ENCODE results near the gene ITGB7.

Gene ITGB7

DNA sequence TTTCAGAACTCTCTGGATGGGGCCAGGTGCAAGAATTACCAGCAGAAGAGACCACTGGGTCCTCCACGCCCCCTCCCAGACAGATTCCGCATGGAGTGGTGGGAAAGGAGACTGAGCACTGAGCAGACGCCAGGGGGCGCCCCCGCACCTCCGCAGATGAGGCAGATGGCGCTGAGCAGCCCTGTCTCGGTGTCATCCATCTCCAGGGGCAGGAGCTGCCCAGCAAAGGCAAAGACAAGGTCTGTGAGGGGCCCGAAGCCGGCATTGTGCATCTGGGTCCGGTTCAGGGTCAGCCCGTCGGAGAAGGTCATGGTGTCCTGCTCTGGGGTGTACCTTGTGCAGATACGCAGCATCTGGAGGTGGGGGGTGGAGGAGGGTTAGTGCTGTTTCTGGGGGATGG lies 6.3 kb upstream of the ITGB7 start (continued):
- TF ChIP-seq GLIS2 (tag by site-specific recombination; IDR thresholded peaks at IDR 0.05): 0 out of 2 replicates have a peak, but pooled peaks have one; percentile 29
- TF ChIP-seq CTCF (tag by site-specific recombination; IDR thresholded peaks at IDR 0.05): peak; percentile 91
- TF ChIP-seq ZNF600 (tag by site-specific recombination; IDR thresholded peaks at IDR 0.05): peak; percentile 82
- TF ChIP-seq, protein P1, sequence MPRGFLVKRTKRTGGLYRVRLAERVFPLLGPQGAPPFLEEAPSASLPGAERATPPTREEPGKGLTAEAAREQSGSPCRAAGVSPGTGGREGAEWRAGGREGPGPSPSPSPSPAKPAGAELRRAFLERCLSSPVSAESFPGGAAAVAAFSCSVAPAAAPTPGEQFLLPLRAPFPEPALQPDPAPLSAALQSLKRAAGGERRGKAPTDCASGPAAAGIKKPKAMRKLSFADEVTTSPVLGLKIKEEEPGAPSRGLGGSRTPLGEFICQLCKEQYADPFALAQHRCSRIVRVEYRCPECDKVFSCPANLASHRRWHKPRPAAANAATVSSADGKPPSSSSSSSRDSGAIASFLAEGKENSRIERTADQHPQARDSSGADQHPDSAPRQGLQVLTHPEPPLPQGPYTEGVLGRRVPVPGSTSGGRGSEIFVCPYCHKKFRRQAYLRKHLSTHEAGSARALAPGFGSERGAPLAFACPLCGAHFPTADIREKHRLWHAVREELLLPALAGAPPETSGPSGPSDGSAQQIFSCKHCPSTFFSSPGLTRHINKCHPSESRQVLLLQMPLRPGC (tag by site-specific recombination; IDR thresholded peaks at IDR 0.05): no peak
- no peak for TF ChIP-seq ZNF211 (tag by site-specific recombination; IDR thresholded peaks at IDR 0.05; ENCODE audit: low read depth)
- no peak for TF ChIP-seq KLF16 (tag by site-specific recombination; IDR thresholded peaks at IDR 0.05)
- TF ChIP-seq ZBTB20 (tag by site-specific recombination; IDR thresholded peaks at IDR 0.05): peak; percentile 89
- peak; percentile 86 for TF ChIP-seq ZNF654 (tag by site-specific recombination; IDR thresholded peaks at IDR 0.05; ENCODE audit: low read depth)
- peak; percentile 77 for TF ChIP-seq ZXDB (tag by site-specific recombination; IDR thresholded peaks at IDR 0.05)
- 0 out of 2 replicates have a peak, but pooled peaks have one; percentile 37 for TF ChIP-seq ZNF391 (tag by site-specific recombination; IDR thresholded peaks at IDR 0.05; ENCODE audit: borderline replicate concordance, low read depth)
- peak; percentile 79 for TF ChIP-seq ZBTB17 (tag by site-specific recombination; IDR thresholded peaks at IDR 0.05)
- TF ChIP-seq ZNF274 (IDR thresholded peaks at IDR 0.05; ENCODE audit: low read length): no peak
- TF ChIP-seq ZNF274 (tag by site-specific recombination; IDR thresholded peaks at IDR 0.05; ENCODE audit: borderline replicate concordance): no peak
- peak; percentile 51 for TF ChIP-seq SP7 (tag by site-specific recombination; IDR thresholded peaks at IDR 0.05)
- peak; percentile 86 for TF ChIP-seq ZNF2 (tag by site-specific recombination; IDR thresholded peaks at IDR 0.05)
- 0 out of 2 replicates have a peak, but pooled peaks have one; percentile 67 for TF ChIP-seq KLF17 (tag by site-specific recombination; IDR thresholded peaks at IDR 0.05)
- peak; percentile 46 for TF ChIP-seq KLF9 (tag by site-specific recombination; IDR thresholded peaks at IDR 0.05; ENCODE audit: low read depth)
- TF ChIP-seq KLF8 (tag by site-specific recombination; IDR thresholded peaks at IDR 0.05): 0 out of 2 replicates have a peak, but pooled peaks have one; percentile 42
- TF ChIP-seq ZNF366 (tag by site-specific recombination; conservative IDR thresholded peaks at IDR 0.05): peak; percentile 49; the same call in 1 of the 2 replicates

DNA sequence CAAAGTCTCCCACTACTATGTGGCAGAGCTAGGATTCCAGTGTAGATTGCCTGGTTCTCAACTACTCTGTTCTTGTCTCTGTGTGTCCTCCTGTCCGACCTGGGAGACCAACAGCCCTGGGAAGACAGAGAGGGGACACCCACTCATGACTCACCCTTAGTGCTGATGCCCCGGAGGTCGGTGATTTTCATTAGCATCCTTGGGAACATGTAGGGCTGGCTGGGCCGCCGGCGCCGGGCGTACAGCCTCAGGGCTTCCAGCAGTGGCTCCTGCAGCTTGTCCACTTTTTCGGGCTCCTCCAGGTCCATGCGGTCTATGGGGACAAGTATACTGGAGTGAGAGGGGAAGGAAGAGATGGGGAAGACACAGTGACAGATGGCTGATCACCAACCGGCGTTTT lies 5.9 kb upstream of the ITGB7 start:
- Histone ChIP-seq H3K4me1 (ENCODE audit: control insufficient read depth, insufficient read depth, low read length) (no peaks in the 10 kb centered on the region), H3K36me3 (ENCODE audit: control insufficient read depth in 2 of 2, insufficient read depth in 1 of 2, low read length in 2 of 2) (peaks cover 0 to 39% of the 10 kb centered on the region in 2 experiments; a peak in 1 of 3 replicates), H3K9me3 (ENCODE audit: control insufficient read depth, insufficient read depth, low read depth, low read length) (no peaks in the 10 kb centered on the region), H3K4me3 (ENCODE audit: low read depth, low read length) (no peak overlapping the region), H3K27ac (ENCODE audit: extremely low read depth, low read depth, low read length) (no peak overlapping the region)
- POLR2A ChIA-PET: interaction anchor here (0.6 to 2.3 kb wide), 5 partner anchors 54 to 147 kb away, joined by 3 to 11 read pairs (median 10); partner anchors contain the start of genes AAAS and ESPL1
- CTCF ChIA-PET: interaction anchor here (0.7 to 11.6 kb wide), 24 partner anchors 9 to 147 kb away, joined by 3 to 144 read pairs (median 10); partner anchors contain the start of genes AAAS, ESPL1 and PFDN5
- TF ChIP-seq ZNF785 (tag by site-specific recombination; IDR thresholded peaks at IDR 0.05): no peak
- no peak for TF ChIP-seq SP2 (tag by site-specific recombination; IDR thresholded peaks at IDR 0.05)
- no peak for TF ChIP-seq MZF1 (tag by site-specific recombination; IDR thresholded peaks at IDR 0.05; ENCODE audit: borderline replicate concordance)
- no peak for TF ChIP-seq KLF7 (tag by site-specific recombination; IDR thresholded peaks at IDR 0.05; ENCODE audit: borderline replicate concordance)
- no peak for TF ChIP-seq ZNF48 (tag by site-specific recombination; IDR thresholded peaks at IDR 0.05)
- TF ChIP-seq, protein P2, sequence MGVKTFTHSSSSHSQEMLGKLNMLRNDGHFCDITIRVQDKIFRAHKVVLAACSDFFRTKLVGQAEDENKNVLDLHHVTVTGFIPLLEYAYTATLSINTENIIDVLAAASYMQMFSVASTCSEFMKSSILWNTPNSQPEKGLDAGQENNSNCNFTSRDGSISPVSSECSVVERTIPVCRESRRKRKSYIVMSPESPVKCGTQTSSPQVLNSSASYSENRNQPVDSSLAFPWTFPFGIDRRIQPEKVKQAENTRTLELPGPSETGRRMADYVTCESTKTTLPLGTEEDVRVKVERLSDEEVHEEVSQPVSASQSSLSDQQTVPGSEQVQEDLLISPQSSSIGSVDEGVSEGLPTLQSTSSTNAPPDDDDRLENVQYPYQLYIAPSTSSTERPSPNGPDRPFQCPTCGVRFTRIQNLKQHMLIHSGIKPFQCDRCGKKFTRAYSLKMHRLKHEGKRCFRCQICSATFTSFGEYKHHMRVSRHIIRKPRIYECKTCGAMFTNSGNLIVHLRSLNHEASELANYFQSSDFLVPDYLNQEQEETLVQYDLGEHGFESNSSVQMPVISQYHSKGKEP (tag by site-specific recombination; IDR thresholded peaks at IDR 0.05): no peak
- no peak for TF ChIP-seq ZNF433 (tag by site-specific recombination; IDR thresholded peaks at IDR 0.05; ENCODE audit: low read depth)
- no peak for TF ChIP-seq ZNF501 (tag by site-specific recombination; IDR thresholded peaks at IDR 0.05)
